ENCODE measurements around the gene TDP1.

Gene TDP1

DNA sequence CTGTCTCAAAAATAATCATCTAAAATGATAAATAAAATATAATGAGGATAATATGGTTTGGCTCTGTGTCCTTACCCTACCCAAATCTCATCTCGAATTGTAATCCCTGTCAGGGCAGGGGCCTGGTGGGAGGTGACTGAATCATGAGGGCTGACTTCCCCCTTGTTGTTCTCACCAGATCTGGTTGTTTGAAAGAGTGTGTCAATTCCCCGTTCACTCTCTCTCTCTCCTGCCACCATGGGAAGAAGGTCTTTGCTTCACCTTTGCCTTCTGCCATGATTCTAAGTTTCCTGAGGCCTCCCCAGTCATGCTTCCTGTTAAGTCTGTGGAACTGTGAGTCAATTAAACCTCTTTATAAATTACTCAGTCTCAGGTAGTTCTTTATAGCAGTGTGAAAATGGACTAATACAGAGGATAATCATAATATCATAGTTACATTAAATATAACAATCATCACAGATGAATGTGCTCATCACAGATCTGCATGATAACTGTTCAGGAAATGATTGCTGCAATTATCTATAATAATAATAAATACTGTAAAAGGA is 13.8 kb upstream of the TDP1 start:
- TF ChIP-seq, protein P1, sequence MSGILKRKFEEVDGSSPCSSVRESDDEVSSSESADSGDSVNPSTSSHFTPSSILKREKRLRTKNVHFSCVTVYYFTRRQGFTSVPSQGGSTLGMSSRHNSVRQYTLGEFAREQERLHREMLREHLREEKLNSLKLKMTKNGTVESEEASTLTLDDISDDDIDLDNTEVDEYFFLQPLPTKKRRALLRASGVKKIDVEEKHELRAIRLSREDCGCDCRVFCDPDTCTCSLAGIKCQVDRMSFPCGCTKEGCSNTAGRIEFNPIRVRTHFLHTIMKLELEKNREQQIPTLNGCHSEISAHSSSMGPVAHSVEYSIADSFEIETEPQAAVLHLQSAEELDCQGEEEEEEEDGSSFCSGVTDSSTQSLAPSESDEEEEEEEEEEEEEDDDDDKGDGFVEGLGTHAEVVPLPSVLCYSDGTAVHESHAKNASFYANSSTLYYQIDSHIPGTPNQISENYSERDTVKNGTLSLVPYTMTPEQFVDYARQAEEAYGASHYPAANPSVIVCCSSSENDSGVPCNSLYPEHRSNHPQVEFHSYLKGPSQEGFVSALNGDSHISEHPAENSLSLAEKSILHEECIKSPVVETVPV (CRISPR knock-in tag; IDR thresholded peaks at IDR 0.05): no peak
- TF ChIP-seq ISL1 (CRISPR knock-in tag; IDR thresholded peaks at IDR 0.05): no peak
- TF ChIP-seq ZNF8 (CRISPR knock-in tag; IDR thresholded peaks at IDR 0.05): no peak
- no peak for ATAC-seq

DNA sequence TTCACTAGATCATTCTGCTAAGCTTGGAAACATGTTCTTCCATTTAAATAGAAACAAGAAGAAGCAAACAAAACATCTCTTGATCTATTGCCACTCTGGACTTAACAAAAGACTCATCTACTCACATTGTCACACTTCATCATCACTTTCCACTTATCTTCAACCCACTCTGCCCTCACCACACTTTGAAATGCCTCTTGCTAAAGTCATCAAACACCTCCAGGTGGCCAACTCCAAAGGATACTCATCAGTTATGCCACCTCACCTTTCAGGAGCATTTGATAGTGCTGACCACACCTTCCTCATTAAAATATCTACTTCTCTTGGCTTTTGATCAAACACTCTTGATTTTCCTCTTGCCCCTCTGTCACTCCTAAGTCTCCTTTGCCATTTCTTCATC is 8.4 kb upstream of the TDP1 start:
- no peak for TF ChIP-seq ESRRG (CRISPR knock-in tag; IDR thresholded peaks at IDR 0.05)
- TF ChIP-seq, protein P2, sequence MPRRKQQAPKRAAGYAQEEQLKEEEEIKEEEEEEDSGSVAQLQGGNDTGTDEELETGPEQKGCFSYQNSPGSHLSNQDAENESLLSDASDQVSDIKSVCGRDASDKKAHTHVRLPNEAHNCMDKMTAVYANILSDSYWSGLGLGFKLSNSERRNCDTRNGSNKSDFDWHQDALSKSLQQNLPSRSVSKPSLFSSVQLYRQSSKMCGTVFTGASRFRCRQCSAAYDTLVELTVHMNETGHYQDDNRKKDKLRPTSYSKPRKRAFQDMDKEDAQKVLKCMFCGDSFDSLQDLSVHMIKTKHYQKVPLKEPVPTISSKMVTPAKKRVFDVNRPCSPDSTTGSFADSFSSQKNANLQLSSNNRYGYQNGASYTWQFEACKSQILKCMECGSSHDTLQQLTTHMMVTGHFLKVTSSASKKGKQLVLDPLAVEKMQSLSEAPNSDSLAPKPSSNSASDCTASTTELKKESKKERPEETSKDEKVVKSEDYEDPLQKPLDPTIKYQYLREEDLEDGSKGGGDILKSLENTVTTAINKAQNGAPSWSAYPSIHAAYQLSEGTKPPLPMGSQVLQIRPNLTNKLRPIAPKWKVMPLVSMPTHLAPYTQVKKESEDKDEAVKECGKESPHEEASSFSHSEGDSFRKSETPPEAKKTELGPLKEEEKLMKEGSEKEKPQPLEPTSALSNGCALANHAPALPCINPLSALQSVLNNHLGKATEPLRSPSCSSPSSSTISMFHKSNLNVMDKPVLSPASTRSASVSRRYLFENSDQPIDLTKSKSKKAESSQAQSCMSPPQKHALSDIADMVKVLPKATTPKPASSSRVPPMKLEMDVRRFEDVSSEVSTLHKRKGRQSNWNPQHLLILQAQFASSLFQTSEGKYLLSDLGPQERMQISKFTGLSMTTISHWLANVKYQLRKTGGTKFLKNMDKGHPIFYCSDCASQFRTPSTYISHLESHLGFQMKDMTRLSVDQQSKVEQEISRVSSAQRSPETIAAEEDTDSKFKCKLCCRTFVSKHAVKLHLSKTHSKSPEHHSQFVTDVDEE (CRISPR knock-in tag; IDR thresholded peaks at IDR 0.05): no peak
- no peak for TF ChIP-seq ZC3H10 (CRISPR knock-in tag; IDR thresholded peaks at IDR 0.05)
- no peak for TF ChIP-seq ISL1 (CRISPR knock-in tag; IDR thresholded peaks at IDR 0.05)
- TF ChIP-seq ZNF8 (CRISPR knock-in tag; IDR thresholded peaks at IDR 0.05): no peak
- TF ChIP-seq ARNTL (CRISPR knock-in tag; IDR thresholded peaks at IDR 0.05; ENCODE audit: borderline replicate concordance, low read depth): no peak
- TF ChIP-seq ZFP3 (CRISPR knock-in tag; IDR thresholded peaks at IDR 0.05): no peak
- TF ChIP-seq, protein P1 (CRISPR knock-in tag; IDR thresholded peaks at IDR 0.05): no peak
- ATAC-seq: no peak

DNA sequence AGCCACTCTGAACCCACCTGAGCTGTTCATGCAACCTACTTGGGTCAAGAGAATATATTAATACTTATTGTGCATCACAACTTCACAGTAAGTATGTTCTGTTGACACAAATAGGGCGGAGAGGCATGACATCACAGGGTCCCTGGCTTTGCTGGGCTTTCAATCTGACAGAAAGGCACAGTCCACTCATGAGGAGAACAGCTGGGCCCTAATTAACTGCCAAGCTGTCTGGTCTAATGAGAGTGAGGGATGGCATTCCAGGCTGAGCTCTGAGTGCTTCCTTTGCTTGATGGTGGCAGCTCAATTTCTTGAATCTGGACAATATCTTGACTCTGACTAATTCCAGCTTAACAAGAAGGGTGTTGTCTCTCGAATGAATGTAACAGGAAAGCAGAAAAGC is 3.2 kb upstream of the TDP1 start:
- TF ChIP-seq TCF4 (CRISPR knock-in tag; IDR thresholded peaks at IDR 0.05; ENCODE audit: borderline replicate concordance): no peak
- TF ChIP-seq ZFP3 (CRISPR knock-in tag; IDR thresholded peaks at IDR 0.05): no peak
- TF ChIP-seq, protein P2 (CRISPR knock-in tag; IDR thresholded peaks at IDR 0.05): no peak
- TF ChIP-seq, protein P3, sequence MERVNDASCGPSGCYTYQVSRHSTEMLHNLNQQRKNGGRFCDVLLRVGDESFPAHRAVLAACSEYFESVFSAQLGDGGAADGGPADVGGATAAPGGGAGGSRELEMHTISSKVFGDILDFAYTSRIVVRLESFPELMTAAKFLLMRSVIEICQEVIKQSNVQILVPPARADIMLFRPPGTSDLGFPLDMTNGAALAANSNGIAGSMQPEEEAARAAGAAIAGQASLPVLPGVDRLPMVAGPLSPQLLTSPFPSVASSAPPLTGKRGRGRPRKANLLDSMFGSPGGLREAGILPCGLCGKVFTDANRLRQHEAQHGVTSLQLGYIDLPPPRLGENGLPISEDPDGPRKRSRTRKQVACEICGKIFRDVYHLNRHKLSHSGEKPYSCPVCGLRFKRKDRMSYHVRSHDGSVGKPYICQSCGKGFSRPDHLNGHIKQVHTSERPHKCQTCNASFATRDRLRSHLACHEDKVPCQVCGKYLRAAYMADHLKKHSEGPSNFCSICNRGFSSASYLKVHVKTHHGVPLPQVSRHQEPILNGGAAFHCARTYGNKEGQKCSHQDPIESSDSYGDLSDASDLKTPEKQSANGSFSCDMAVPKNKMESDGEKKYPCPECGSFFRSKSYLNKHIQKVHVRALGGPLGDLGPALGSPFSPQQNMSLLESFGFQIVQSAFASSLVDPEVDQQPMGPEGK (CRISPR knock-in tag; IDR thresholded peaks at IDR 0.05; ENCODE audit: borderline replicate concordance): no peak
- TF ChIP-seq ZFP30 (CRISPR knock-in tag; IDR thresholded peaks at IDR 0.05): no peak
- TF ChIP-seq ZNF70 (CRISPR knock-in tag; IDR thresholded peaks at IDR 0.05): no peak
- no peak for TF ChIP-seq ZC3H10 (CRISPR knock-in tag; IDR thresholded peaks at IDR 0.05)
- no peak for TF ChIP-seq GLIS3 (CRISPR knock-in tag; IDR thresholded peaks at IDR 0.05)
- no peak for TF ChIP-seq RARB (CRISPR knock-in tag; IDR thresholded peaks at IDR 0.05)
- TF ChIP-seq ARNTL (CRISPR knock-in tag; IDR thresholded peaks at IDR 0.05; ENCODE audit: borderline replicate concordance, low read depth): no peak
- no peak for TF ChIP-seq BACH2 (CRISPR knock-in tag; IDR thresholded peaks at IDR 0.05; ENCODE audit: borderline replicate concordance)
- no peak for TF ChIP-seq CSDC2 (CRISPR knock-in tag; IDR thresholded peaks at IDR 0.05)
- TF ChIP-seq TOX (CRISPR knock-in tag; IDR thresholded peaks at IDR 0.05; ENCODE audit: borderline replicate concordance): no peak
- TF ChIP-seq, protein P4, sequence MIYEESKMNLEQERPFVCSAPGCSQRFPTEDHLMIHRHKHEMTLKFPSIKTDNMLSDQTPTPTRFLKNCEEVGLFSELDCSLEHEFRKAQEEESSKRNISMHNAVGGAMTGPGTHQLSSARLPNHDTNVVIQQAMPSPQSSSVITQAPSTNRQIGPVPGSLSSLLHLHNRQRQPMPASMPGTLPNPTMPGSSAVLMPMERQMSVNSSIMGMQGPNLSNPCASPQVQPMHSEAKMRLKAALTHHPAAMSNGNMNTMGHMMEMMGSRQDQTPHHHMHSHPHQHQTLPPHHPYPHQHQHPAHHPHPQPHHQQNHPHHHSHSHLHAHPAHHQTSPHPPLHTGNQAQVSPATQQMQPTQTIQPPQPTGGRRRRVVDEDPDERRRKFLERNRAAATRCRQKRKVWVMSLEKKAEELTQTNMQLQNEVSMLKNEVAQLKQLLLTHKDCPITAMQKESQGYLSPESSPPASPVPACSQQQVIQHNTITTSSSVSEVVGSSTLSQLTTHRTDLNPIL (CRISPR knock-in tag; IDR thresholded peaks at IDR 0.05; ENCODE audit: low read depth): no peak
- TF ChIP-seq SNAI2 (CRISPR knock-in tag; IDR thresholded peaks at IDR 0.05): no peak
- TF ChIP-seq, protein P1 (CRISPR knock-in tag; IDR thresholded peaks at IDR 0.05): no peak
- ATAC-seq: no peak
